Neural cell (in vitro differentiated cells): ENCODE measurements around the gene GPR157. TPM values are rescaled to one million over a fixed set of nuclear protein-coding genes. Genes with fewer than 3 reads are reported as not detected.

Experiments
- H2AFZ ChIP-seq: fragments of 200-600, 300-800 bp; sonication (generic), shearing (Covaris generic); 2 replicates; pipeline ENCODE4 v1.6.0; 2014; ENCODE audit warnings: low read depth, mild to moderate bottlenecking, antibody characterized with exemption, low read length, moderate library complexity
- H3F3A ChIP-seq: fragments of 200-600 bp; shearing (Covaris generic); 2 replicates; pipeline ENCODE4 v1.6.1; 2016; ENCODE audit warnings: mild to moderate bottlenecking, moderate library complexity, mixed read lengths, antibody characterized with exemption, low read length; ENCODE audit not compliant: insufficient read depth, poor library complexity, severe bottlenecking
- H3K27ac ChIP-seq: fragments of 200-600, 300-800 bp; sonication (generic), shearing (Covaris generic); 2 replicates; pipeline ENCODE4 v1.5.1; 2014; ENCODE audit warnings: mild to moderate bottlenecking, low read length, moderate library complexity
- H3K27me3 ChIP-seq: fragments of 300-800, 200-600 bp; sonication (generic), shearing (Covaris generic); 2 replicates; pipeline ENCODE4 v1.6.0; 2014; ENCODE audit warnings: mild to moderate bottlenecking, low read depth, low read length, moderate library complexity; ENCODE audit not compliant: insufficient read depth
- H3K36me3 ChIP-seq: fragments of 300-800, 200-600 bp; sonication (generic), shearing (Covaris generic); 2 replicates; pipeline ENCODE4 v1.5.1; 2014; ENCODE audit warnings: mild to moderate bottlenecking, antibody characterized with exemption, low read length, moderate library complexity; ENCODE audit not compliant: insufficient read depth
- H3K4me2 ChIP-seq: fragments of 300-800, 200-600 bp; sonication (generic), shearing (Covaris generic); 2 replicates; pipeline ENCODE4 v1.6.0; 2014; ENCODE audit warnings: mild to moderate bottlenecking, low read length
- H3K4me3 ChIP-seq: fragments of 300-800, 200-600 bp; sonication (generic), shearing (Covaris generic); 2 replicates; pipeline ENCODE4 v1.5.1; 2014; ENCODE audit warnings: mild to moderate bottlenecking, low read length, moderate library complexity
- H3K79me2 ChIP-seq: fragments of 200-600 bp; shearing (Covaris generic); replicated peaks from 2 replicates; pipeline ENCODE4 v1.6.0; 2014; ENCODE audit warnings: mild to moderate bottlenecking, low read length, moderate library complexity; ENCODE audit not compliant: insufficient read depth
- H3K9ac ChIP-seq: fragments of 300-800, 200-600 bp; sonication (generic), shearing (Covaris generic); 2 replicates; pipeline ENCODE4 v1.6.1; 2016; ENCODE audit warnings: mild to moderate bottlenecking, low read length, mixed read lengths
- H3K9me2 ChIP-seq: fragments of 200-600 bp; shearing (Covaris generic); 2 replicates; pipeline ENCODE4 v1.6.1; 2016; ENCODE audit warnings: mild to moderate bottlenecking, low read length, mixed read lengths; ENCODE audit not compliant: insufficient read depth
- H3K9me3 ChIP-seq: fragments of 200-600, 300-800 bp; sonication (generic), shearing (Covaris generic); 2 replicates; pipeline ENCODE4 v1.6.1; 2016; ENCODE audit warnings: mild to moderate bottlenecking, mixed run types, low read length, moderate library complexity, mixed read lengths
- H4K20me1 ChIP-seq: fragments of 200-600 bp; shearing (Covaris generic); 2 replicates; pipeline ENCODE4 v1.6.1; 2016; ENCODE audit warnings: mild to moderate bottlenecking, mixed run types; ENCODE audit not compliant: insufficient read depth
- EP300 ChIP-seq: fragments of 450-650 bp; conservative IDR thresholded peaks from 2 replicates; pipeline ENCODE4 v1.6.1; 2014; ENCODE audit warnings: antibody characterized with exemption, mild to moderate bottlenecking, moderate library complexity; ENCODE audit not compliant: poor library complexity, severe bottlenecking
- MXI1 ChIP-seq: fragments of 450-650 bp; conservative IDR thresholded peaks from 2 replicates; pipeline ENCODE4 v1.6.1; 2014; ENCODE audit warnings: antibody characterized with exemption, mild to moderate bottlenecking; ENCODE audit not compliant: poor library complexity, severe bottlenecking
- POLR2AphosphoS5 ChIP-seq: IDR thresholded peaks from 2 replicates; pipeline ENCODE4 v1.6.1; 2012
- RAD21 ChIP-seq: fragments of 450-650 bp; conservative IDR thresholded peaks from 2 replicates; pipeline ENCODE4 v1.6.1; 2014; ENCODE audit warnings: antibody characterized with exemption, mild to moderate bottlenecking, moderate library complexity
- SMC3 ChIP-seq: fragments of 450-650 bp; conservative IDR thresholded peaks from 2 replicates; pipeline ENCODE4 v1.6.1; 2014; ENCODE audit warnings: antibody characterized with exemption, mild to moderate bottlenecking, moderate library complexity; ENCODE audit not compliant: poor library complexity
- TAF1 ChIP-seq: IDR thresholded peaks from 2 replicates; pipeline ENCODE4 v1.6.1; 2012; ENCODE audit warnings: low read depth
- polyA plus RNA-seq: library from polyadenylated mRNA; depleted of rRNA; stranded (reverse); fragments of >200 nt; gene quantifications from 2 replicates; pipeline ENCODE4 v1.2.3, GENCODE V29; 2014
- TF ChIP-seq, protein P1 (sequence below): fragments of 450-650 bp; IDR thresholded peaks from 2 replicates; pipeline ENCODE4 v1.5.1; 2014; ENCODE audit warnings: antibody characterized with exemption, mild to moderate bottlenecking, moderate library complexity; ENCODE audit not compliant: poor library complexity, severe bottlenecking
- TF ChIP-seq, protein P2 (sequence below): IDR thresholded peaks from 2 replicates; pipeline ENCODE4 v1.6.1; 2012; ENCODE audit warnings: borderline replicate concordance

Gene GPR157
- polyA plus RNA-seq, 1 donor from 2014 or later: not detected

DNA sequence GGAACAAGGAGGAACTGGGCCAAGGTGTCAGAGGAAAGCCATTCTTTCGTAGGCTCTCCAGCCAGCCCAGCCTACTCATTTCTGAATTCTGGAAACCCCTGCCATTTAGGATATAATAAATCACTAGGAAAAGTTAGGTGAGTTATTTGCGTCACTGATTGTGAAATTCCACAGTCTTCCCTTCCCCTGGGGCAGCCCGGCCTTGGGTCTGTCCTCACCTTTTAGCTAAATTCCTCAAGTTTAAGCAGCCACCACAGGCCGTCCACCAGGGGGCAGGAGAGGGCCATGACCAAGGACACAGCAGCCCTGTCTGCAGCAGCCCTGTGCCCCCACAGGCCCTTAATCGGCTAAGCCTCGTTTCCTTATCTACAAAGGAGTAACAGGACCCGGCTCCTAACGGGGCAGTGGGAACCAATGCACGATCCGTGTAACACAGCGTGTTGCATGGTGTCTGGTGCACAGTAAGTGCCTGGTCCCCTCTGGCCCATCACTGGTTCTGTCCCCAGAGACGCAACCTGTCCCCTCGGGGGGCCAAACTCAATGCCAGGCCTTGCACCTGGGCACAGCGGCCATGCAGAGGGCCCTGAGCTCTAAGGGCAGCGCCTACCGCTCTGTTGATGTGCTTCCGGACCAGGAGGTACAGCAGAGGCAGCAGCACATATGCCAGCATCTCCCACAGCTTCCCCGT, 18.1 kb downstream of the GPR157 start:
- no peaks in the 10 kb centered on the region for H3K36me3 ChIP-seq
- no peaks in the 10 kb centered on the region for H3K79me2 ChIP-seq
- no peaks in the 10 kb centered on the region for H3K9me2 ChIP-seq
- no peak overlapping the region for H3K9ac ChIP-seq
- H3K4me2 ChIP-seq: no peak overlapping the region
- H3F3A ChIP-seq: no peaks in the 10 kb centered on the region
- TF ChIP-seq, protein P1, sequence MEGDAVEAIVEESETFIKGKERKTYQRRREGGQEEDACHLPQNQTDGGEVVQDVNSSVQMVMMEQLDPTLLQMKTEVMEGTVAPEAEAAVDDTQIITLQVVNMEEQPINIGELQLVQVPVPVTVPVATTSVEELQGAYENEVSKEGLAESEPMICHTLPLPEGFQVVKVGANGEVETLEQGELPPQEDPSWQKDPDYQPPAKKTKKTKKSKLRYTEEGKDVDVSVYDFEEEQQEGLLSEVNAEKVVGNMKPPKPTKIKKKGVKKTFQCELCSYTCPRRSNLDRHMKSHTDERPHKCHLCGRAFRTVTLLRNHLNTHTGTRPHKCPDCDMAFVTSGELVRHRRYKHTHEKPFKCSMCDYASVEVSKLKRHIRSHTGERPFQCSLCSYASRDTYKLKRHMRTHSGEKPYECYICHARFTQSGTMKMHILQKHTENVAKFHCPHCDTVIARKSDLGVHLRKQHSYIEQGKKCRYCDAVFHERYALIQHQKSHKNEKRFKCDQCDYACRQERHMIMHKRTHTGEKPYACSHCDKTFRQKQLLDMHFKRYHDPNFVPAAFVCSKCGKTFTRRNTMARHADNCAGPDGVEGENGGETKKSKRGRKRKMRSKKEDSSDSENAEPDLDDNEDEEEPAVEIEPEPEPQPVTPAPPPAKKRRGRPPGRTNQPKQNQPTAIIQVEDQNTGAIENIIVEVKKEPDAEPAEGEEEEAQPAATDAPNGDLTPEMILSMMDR: peak; percentile 92
- no peak for TF ChIP-seq POLR2AphosphoS5
- peak; percentile 91 for TF ChIP-seq RAD21
- no peak for TF ChIP-seq MXI1
- peak; percentile 97 for TF ChIP-seq SMC3
- no peak for TF ChIP-seq EP300
- H3K27me3 ChIP-seq: no peaks in the 10 kb centered on the region
- H3K9me3 ChIP-seq: no peaks in the 10 kb centered on the region
- H3K4me3 ChIP-seq: no peak overlapping the region
- no peak overlapping the region for H2AFZ ChIP-seq
- H3K27ac ChIP-seq: no peak overlapping the region
- H4K20me1 ChIP-seq: no peaks in the 10 kb centered on the region

DNA sequence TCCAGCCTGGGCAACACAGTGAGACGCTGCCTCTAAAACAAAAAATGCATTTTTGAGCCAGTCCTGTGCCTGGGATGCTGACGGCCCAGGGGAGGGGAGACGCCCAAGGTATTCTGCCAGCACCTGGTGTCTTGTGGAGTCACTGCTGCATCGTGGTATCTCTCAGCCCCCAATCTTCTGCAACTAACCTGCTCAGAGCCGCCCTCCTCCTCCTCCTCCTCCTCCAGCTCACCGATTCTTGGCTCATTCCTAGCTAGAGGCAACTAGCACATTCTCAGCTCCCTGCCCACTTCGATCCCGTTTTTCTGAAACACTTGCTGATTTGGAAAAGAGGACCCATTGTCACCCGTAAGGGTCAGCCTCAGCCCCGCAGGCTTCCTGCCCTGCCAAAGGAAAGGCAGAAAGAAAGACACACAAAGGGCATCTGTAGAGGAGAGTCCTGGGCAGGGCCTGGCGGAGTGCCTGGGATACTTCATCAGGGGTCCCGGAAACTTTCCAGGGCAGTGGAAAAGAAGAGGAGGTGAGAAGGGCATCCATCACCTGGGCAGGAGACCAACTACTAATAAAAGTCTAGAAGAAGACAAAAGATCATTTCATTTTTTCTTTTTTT, 20.7 kb downstream of the GPR157 start:
- no peak overlapping the region for H3K4me3 ChIP-seq
- no peaks in the 10 kb centered on the region for H4K20me1 ChIP-seq
- TF ChIP-seq, protein P2, sequence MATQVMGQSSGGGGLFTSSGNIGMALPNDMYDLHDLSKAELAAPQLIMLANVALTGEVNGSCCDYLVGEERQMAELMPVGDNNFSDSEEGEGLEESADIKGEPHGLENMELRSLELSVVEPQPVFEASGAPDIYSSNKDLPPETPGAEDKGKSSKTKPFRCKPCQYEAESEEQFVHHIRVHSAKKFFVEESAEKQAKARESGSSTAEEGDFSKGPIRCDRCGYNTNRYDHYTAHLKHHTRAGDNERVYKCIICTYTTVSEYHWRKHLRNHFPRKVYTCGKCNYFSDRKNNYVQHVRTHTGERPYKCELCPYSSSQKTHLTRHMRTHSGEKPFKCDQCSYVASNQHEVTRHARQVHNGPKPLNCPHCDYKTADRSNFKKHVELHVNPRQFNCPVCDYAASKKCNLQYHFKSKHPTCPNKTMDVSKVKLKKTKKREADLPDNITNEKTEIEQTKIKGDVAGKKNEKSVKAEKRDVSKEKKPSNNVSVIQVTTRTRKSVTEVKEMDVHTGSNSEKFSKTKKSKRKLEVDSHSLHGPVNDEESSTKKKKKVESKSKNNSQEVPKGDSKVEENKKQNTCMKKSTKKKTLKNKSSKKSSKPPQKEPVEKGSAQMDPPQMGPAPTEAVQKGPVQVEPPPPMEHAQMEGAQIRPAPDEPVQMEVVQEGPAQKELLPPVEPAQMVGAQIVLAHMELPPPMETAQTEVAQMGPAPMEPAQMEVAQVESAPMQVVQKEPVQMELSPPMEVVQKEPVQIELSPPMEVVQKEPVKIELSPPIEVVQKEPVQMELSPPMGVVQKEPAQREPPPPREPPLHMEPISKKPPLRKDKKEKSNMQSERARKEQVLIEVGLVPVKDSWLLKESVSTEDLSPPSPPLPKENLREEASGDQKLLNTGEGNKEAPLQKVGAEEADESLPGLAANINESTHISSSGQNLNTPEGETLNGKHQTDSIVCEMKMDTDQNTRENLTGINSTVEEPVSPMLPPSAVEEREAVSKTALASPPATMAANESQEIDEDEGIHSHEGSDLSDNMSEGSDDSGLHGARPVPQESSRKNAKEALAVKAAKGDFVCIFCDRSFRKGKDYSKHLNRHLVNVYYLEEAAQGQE: no peak
- TF ChIP-seq RAD21: no peak
- no peak for TF ChIP-seq TAF1
- TF ChIP-seq, protein P1: no peak
- no peak for TF ChIP-seq MXI1
- TF ChIP-seq SMC3: no peak
- H2AFZ ChIP-seq: no peak overlapping the region
- no peaks in the 10 kb centered on the region for H3F3A ChIP-seq
- no peaks in the 10 kb centered on the region for H3K9me3 ChIP-seq
- H3K27me3 ChIP-seq: no peaks in the 10 kb centered on the region
- no peaks in the 10 kb centered on the region for H3K79me2 ChIP-seq
- no peaks in the 10 kb centered on the region for H3K9me2 ChIP-seq
- H3K9ac ChIP-seq: no peak overlapping the region
- no peak overlapping the region for H3K4me2 ChIP-seq
- H3K36me3 ChIP-seq: no peaks in the 10 kb centered on the region
- no peak overlapping the region for H3K27ac ChIP-seq
